AG04450 (cell line): ENCODE data around the gene CPN2. TPM values are rescaled to one million over a fixed set of nuclear protein-coding genes. Genes with fewer than 3 reads are reported as not detected.

Experiments used
- CTCF ChIA-PET: fragments of 300-600, 350-600 bp; formaldehyde crosslinking; extraction: SDS; loops from one replicate; lab custom pipeline; 2022; ENCODE audit warnings: antibody characterized with exemption, inconsistent platforms; lab: Charles Lee
- POLR2A ChIA-PET: fragments of 350-600 bp; formaldehyde crosslinking; extraction: SDS; loops from one replicate; lab custom pipeline; 2021; ENCODE audit warnings: antibody characterized with exemption, inconsistent platforms; lab: Yijun Ruan, JAX
- DNase-seq: peaks from one replicate; pipeline ENCODE4 v3.0.0-alpha.2; 2011; ENCODE audit warnings: low read depth, low spot score
- H3K27ac ChIP-seq: one replicate; pipeline ENCODE4 v1.5.1; 2012; ENCODE audit warnings: low read depth, low read length, control low read depth
- H3K27me3 ChIP-seq: one replicate; pipeline ENCODE4 v1.6.0; 2012; ENCODE audit warnings: low read length; ENCODE audit not compliant: control insufficient read depth, insufficient read depth
- H3K4me3 ChIP-seq: 2 replicates; pipeline ENCODE4 v1.5.1; 2011; ENCODE audit warnings: mild to moderate bottlenecking, low read depth, low read length, control low read depth
- H3K9me3 ChIP-seq: 2 replicates; pipeline ENCODE4 v1.5.1; 2012; ENCODE audit warnings: low read length; ENCODE audit not compliant: control insufficient read depth, insufficient read depth
- polyA plus RNA-seq: library from polyadenylated mRNA; depleted of rRNA; stranded (reverse); fragments of >200 nt; gene quantifications from 2 replicates; pipeline ENCODE4 v1.2.3, GENCODE V29; 2011
- TF ChIP-seq, protein P1 (sequence below): IDR thresholded peaks from 2 replicates; pipeline ENCODE4 v1.5.1; 2011; ENCODE audit warnings: low read depth, low read length, control low read depth, inconsistent platforms

Gene CPN2
- polyA plus RNA-seq, 1 experiment: not detected

DNA sequence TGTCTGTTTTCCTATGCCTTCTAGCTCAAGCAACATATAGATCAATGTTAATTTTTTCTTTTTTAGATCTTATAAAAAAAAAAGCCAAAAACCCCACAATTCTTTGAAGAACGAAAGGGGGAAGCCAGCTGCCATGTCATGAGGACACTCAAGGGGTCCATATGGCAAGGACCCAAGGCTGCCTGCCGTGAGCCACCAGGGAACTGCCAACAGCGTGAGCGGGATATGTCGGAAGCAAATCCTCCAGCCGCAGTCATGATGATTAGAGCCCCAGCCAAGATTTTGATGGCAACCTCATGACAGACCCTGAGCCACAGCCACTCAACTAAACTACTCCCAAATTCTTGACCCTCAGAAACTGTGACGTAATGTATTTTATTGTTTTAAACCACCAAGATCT lies 41.4 kb upstream of the CPN2 start:
- POLR2A ChIA-PET: no interaction called here
- Histone ChIP-seq H3K27me3 (peaks cover 22% of the 10 kb centered on the region), H3K4me3 (no peak overlapping the region), H3K9me3 (peaks cover 3% of the 10 kb centered on the region; the same call in 1 of the 2 replicates), H3K27ac (no peak overlapping the region)
- TF ChIP-seq, protein P1, sequence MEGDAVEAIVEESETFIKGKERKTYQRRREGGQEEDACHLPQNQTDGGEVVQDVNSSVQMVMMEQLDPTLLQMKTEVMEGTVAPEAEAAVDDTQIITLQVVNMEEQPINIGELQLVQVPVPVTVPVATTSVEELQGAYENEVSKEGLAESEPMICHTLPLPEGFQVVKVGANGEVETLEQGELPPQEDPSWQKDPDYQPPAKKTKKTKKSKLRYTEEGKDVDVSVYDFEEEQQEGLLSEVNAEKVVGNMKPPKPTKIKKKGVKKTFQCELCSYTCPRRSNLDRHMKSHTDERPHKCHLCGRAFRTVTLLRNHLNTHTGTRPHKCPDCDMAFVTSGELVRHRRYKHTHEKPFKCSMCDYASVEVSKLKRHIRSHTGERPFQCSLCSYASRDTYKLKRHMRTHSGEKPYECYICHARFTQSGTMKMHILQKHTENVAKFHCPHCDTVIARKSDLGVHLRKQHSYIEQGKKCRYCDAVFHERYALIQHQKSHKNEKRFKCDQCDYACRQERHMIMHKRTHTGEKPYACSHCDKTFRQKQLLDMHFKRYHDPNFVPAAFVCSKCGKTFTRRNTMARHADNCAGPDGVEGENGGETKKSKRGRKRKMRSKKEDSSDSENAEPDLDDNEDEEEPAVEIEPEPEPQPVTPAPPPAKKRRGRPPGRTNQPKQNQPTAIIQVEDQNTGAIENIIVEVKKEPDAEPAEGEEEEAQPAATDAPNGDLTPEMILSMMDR: no peak
- DNase-seq: no peak
- CTCF ChIA-PET: interaction anchor here (0.6 to 2.3 kb wide), 3 partner anchors 11 to 48 kb away, joined by 3 to 9 read pairs (median 5); no protein-coding TSS in a partner anchor

DNA sequence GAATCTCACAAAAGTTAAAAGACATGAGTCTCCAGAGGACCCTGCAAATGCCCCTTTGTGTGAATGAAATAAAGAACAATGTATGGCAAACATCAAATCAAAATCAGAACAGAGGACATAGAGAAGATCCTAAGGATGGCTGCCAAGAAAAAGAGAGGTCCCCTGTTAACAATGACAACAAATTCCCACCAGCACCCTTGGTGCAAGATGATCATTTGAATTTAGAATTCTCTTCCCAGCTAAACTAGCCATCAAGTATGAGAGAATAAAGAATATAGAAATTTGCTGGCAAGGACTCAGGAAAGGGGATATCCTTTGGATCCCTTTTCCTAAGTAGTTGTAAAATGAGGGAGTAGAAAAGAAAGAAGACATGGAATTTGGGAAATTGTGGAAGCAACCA lies 39.7 kb upstream of the CPN2 start:
- Histone ChIP-seq H3K27me3 (peaks cover 27% of the 10 kb centered on the region), H3K9me3 (peaks cover 6% of the 10 kb centered on the region; the same call in 1 of the 2 replicates), H3K4me3 (no peak overlapping the region), H3K27ac (no peak overlapping the region)
- ChIA-PET CTCF (interaction anchor here (1.0 to 2.3 kb wide), 3 partner anchors 41 to 47 kb away, joined by 3 to 9 read pairs (median 4); no protein-coding TSS in a partner anchor), POLR2A (no interaction called here)
- TF ChIP-seq, protein P1: no peak
- no peak for DNase-seq

DNA sequence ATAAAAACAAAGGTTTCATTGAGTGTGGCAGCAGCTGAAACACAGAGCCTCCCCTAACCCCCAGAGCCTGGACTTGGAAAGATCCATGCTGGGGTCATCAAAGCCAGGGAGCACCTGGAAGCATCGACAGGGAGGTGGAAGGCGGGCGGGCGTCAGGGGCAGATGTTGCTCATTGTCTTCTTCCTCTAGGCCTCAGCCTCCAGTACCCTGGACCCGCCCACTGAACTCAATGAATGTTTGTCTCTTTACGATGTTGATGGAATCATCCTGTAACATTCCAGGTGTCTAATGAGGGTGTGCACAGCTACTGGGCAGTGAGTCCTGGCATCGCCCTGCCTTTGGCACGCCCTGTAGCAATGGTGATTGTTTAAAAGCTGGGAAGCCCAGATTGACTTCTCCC lies 38.1 kb upstream of the CPN2 start:
- TF ChIP-seq, protein P1: no peak
- Histone ChIP-seq H3K4me3 (no peak overlapping the region), H3K9me3 (peaks cover 7% of the 10 kb centered on the region; the same call in 1 of the 2 replicates), H3K27ac (no peak overlapping the region), H3K27me3 (peaks cover 34% of the 10 kb centered on the region)
- DNase-seq: no peak
- CTCF ChIA-PET: interaction anchor here (1.3 to 1.4 kb wide), 2 partner anchors 14 to 46 kb away, joined by 3 to 4 read pairs; no protein-coding TSS in a partner anchor
- POLR2A ChIA-PET: interaction anchor here (0.8 kb wide), 1 partner anchor 9 kb away, joined by 3 read pairs; no protein-coding TSS in a partner anchor

DNA sequence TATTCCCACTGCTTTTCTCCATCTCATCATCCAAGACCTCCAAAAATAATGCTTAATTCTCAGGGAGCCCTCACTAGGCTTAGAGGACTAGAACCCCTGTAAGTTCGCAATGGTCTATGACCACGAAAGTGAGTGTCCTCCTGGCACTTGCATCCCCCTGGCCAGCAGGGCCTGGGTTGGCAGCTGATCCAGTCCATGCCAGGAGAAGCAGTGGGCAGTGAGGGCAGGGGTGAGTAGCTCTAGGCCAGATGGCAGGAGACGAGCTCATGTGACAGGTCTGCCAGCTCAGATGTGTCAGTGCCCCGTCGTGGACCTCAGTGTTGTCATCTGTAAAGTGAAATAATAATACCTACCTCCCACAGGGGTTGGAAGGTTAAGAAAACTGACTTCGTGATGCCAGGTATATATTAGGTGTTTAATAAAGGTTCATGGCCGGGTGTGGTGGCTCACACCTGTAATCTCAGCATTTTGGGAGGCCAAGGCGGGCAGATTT lies 36.8 kb upstream of the CPN2 start:
- TF ChIP-seq, protein P1: no peak
- Histone ChIP-seq H3K4me3 (no peak overlapping the region), H3K9me3 (peaks cover 7% of the 10 kb centered on the region; the same call in 1 of the 2 replicates), H3K27ac (no peak overlapping the region), H3K27me3 (peaks cover 40% of the 10 kb centered on the region)
- DNase-seq: no peak
- ChIA-PET POLR2A (no interaction called here), CTCF (interaction anchor here (1.1 to 1.3 kb wide), 2 partner anchors 16 to 44 kb away, joined by 3 to 4 read pairs; no protein-coding TSS in a partner anchor)

DNA sequence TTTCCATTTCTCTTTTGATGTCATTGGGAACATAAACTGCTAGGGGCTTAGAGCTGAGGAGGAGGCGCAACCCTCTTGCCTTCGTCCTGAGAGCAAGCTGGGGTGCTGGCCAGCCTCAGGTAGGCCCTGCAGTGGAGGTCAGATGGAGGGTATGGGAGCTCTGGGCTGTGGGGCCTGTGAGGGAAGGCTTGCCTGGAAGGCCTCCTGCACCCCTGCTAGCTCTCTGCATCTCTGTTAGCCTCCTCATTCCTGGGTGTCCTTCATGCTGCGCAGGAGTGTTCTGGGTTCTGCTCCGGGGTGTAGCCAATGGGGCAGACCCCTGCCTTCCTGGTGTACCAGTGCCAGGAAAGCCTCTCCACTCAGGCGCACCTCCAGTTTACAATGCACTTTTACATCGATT lies 36.1 kb upstream of the CPN2 start:
- CTCF ChIA-PET: interaction anchor here (1.0 to 2.5 kb wide), 2 partner anchors 43 to 53 kb away, joined by 3 to 12 read pairs; no protein-coding TSS in a partner anchor

More for the DNA sequence above, 36.1 kb upstream of the CPN2 start:
- TF ChIP-seq, protein P1: no peak
- DNase-seq: no peak
- POLR2A ChIA-PET: no interaction called here
- Histone ChIP-seq H3K9me3 (peaks cover 7% of the 10 kb centered on the region; the same call in 1 of the 2 replicates), H3K4me3 (no peak overlapping the region), H3K27ac (no peak overlapping the region), H3K27me3 (peaks cover 37% of the 10 kb centered on the region)
